RWPE2 (cell line): ENCODE data around the gene SOD3.

ENCODE experiments used
- ATAC-seq: fragments of 200-7000 bp; cut with Tn5 transposase; 3 replicates; pipeline ENCODE4 v1.9.1; 2021; ENCODE audit warnings: low read depth
- DNase-seq: peaks from one replicate; pipeline ENCODE4 v3.0.0-alpha.2; 2020; ENCODE audit warnings: low spot score
- H3K27ac ChIP-seq: fragments of 450-650 bp; 2 replicates; pipeline ENCODE4 v1.5.1; 2017; ENCODE audit warnings: mild to moderate bottlenecking; ENCODE audit not compliant: poor library complexity, severe bottlenecking
- H3K27me3 ChIP-seq: fragments of 250-450 bp; sonication (Bioruptor Pico); 2 replicates; pipeline ENCODE4 v1.5.1; 2021; ENCODE audit warnings: mild to moderate bottlenecking, moderate library complexity; ENCODE audit not compliant: insufficient read depth, poor library complexity, severe bottlenecking
- H3K36me3 ChIP-seq: fragments of 250-450 bp; sonication (Bioruptor Pico); 2 replicates; pipeline ENCODE4 v1.5.1; 2020; ENCODE audit warnings: low read depth, mild to moderate bottlenecking, moderate library complexity
- H3K4me1 ChIP-seq: fragments of 250-450 bp; sonication (Bioruptor Pico); 2 replicates; pipeline ENCODE4 v1.5.1; 2021; ENCODE audit warnings: mild to moderate bottlenecking, moderate library complexity; ENCODE audit not compliant: insufficient read depth, poor library complexity, severe bottlenecking
- H3K4me3 ChIP-seq: fragments of 250-450 bp; sonication (Bioruptor Pico); 2 replicates; pipeline ENCODE4 v1.5.1; 2021; ENCODE audit warnings: mild to moderate bottlenecking, moderate library complexity; ENCODE audit not compliant: severe bottlenecking
- H3K9me3 ChIP-seq: fragments of 250-450 bp; sonication (Bioruptor Pico); 2 replicates; pipeline ENCODE4 v1.5.1; 2021; ENCODE audit warnings: mild to moderate bottlenecking, moderate library complexity; ENCODE audit not compliant: severe bottlenecking
- TF ChIP-seq, protein P1 (sequence below): fragments of 450-650 bp; IDR thresholded peaks from one replicate; pipeline ENCODE4 v1.5.1; 2017; ENCODE audit warnings: mild to moderate bottlenecking, moderate library complexity; ENCODE audit not compliant: poor library complexity, severe bottlenecking

Gene SOD3

DNA sequence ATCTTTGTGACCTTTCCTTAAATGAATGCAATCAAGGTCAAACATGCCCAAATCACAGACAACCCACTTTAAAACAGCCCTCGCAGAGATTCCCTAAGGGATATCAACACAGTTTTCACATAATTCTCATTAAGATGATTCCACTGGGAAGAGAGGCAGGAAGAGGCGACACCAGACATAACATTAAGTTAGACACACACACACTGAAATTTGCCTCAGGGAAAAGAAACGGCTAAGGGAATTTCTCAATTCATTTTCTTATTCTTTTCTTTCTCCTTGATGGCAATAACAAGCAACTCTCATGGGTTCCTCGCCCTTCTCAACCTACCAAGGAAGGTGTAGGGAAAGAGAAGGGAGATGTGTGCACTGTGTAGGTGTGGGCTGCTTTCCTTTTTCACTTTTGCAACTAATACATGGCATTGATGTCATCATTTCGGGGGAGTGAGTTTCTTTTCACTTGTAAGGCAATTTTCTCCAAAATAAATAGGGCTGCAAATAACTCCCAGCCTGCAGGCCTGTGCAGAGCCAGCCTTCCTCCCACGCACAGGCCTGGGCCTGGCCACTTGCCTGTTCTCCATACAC is 41.4 kb downstream of the SOD3 start:
- TF ChIP-seq, protein P1, sequence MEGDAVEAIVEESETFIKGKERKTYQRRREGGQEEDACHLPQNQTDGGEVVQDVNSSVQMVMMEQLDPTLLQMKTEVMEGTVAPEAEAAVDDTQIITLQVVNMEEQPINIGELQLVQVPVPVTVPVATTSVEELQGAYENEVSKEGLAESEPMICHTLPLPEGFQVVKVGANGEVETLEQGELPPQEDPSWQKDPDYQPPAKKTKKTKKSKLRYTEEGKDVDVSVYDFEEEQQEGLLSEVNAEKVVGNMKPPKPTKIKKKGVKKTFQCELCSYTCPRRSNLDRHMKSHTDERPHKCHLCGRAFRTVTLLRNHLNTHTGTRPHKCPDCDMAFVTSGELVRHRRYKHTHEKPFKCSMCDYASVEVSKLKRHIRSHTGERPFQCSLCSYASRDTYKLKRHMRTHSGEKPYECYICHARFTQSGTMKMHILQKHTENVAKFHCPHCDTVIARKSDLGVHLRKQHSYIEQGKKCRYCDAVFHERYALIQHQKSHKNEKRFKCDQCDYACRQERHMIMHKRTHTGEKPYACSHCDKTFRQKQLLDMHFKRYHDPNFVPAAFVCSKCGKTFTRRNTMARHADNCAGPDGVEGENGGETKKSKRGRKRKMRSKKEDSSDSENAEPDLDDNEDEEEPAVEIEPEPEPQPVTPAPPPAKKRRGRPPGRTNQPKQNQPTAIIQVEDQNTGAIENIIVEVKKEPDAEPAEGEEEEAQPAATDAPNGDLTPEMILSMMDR: no peak
- Histone ChIP-seq H3K27ac (no peak overlapping the region), H3K4me1 (no peaks in the 10 kb centered on the region), H3K36me3 (no peaks in the 10 kb centered on the region), H3K4me3 (no peak overlapping the region), H3K9me3 (no peaks in the 10 kb centered on the region), H3K27me3 (no peaks in the 10 kb centered on the region)
- DNase-seq: no peak
- ATAC-seq: no peak

DNA sequence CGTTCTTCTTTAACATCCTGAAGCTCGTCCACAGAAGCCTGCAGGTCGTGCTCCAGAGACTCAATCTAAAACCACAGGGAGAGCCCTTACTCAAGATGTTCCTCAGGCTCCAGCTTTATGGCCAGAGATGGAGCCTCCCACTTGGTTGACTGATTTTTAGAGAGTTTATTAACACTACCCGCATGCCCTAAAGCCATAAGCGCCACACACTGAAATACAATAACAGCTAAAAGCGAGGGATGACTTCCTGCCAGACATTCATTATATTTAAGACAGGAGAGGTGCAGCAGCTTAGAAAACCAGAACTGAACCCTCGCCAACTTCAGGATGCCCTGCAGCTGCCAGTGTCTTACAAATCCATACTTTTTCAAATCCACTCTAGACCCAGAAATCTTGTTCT is 42.0 kb downstream of the SOD3 start:
- Histone ChIP-seq H3K4me3 (no peak overlapping the region), H3K36me3 (no peaks in the 10 kb centered on the region), H3K27me3 (no peaks in the 10 kb centered on the region), H3K9me3 (no peaks in the 10 kb centered on the region), H3K27ac (no peak overlapping the region), H3K4me1 (no peaks in the 10 kb centered on the region)
- TF ChIP-seq, protein P1: no peak
- no peak for DNase-seq
- ATAC-seq: no peak

DNA sequence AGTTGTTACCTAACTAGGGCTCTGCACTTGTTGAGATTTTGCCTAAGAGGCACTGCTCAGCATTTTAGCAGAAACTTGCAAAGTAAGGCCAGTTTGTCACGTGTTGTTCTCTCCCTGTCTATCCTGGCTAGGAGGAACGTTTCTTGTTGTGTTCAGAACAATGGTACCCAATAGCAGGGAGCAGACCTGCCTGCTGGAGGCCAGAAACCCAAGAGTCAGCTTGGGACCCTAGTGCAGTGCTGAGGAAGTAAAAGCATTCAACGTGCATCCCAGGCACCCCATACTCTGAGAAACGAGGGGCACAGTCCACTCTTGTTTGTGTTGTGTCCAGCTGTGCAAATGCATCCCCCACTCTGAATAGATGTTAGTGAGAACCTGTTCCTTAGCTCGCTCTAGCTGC is 42.4 kb downstream of the SOD3 start:
- Histone ChIP-seq H3K36me3 (no peaks in the 10 kb centered on the region), H3K4me3 (no peak overlapping the region), H3K9me3 (no peaks in the 10 kb centered on the region), H3K4me1 (no peaks in the 10 kb centered on the region), H3K27ac (no peak overlapping the region), H3K27me3 (no peaks in the 10 kb centered on the region)
- ATAC-seq: no peak
- TF ChIP-seq, protein P1: no peak
- DNase-seq: no peak

DNA sequence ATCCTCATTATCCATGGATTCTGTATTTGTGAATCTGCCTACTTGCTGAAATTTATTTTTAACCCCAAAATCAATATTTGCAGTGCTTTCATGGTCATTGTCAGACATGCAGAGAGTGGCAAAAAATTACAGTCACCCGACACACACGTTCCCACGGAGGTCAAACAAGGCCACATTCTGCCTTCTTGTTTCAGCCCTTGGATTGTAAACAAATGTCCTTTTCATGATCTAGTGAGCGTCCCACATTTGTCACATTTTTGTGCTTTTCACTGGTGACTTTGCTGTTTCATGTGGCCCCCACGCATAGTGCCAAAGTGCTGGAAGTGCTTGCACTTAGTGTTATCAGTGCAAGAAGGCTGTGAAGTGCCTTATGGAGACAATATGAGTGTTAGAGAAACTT is 45.0 kb downstream of the SOD3 start:
- ATAC-seq (no peak), DNase-seq (no peak)
- TF ChIP-seq, protein P1: no peak
- no peak overlapping the region for H3K27ac ChIP-seq
- no peaks in the 10 kb centered on the region for H3K9me3 ChIP-seq
- no peaks in the 10 kb centered on the region for H3K36me3 ChIP-seq
- no peaks in the 10 kb centered on the region for H3K4me1 ChIP-seq
- H3K27me3 ChIP-seq: no peaks in the 10 kb centered on the region
- H3K4me3 ChIP-seq: no peak overlapping the region

DNA sequence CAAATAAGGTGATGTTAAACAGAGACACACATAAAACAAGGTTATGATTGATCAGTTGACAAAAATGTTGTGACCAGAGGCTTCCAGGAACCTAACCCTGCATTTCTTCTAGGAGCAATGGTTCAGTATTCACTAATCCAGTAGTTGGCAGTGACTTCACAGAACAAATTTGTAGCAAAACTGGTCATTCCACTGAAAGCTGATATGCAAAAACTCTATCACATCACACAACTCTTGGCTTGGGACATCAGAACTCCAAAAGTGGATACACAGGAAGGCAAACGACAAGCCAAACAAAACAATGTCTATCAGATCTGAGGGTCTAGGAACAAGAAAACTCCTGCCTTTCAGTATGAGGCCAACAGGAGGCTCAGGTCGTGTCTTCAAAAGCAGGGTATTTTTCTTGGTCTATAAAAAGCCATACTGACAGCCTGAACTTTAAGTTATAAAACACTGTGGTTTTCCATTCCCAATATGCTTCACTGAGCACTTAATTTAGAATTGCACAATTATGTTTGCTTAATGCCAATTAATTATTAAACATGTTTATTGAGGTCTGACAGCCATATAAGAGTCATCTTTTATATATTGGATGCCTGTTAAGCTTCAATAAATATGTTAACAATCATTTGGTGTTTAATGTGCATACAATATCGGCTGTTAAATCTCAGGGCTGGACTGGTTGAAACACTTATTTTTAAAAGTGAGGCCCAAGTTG is 45.6 kb downstream of the SOD3 start:
- TF ChIP-seq, protein P1: no peak
- H3K27ac ChIP-seq: no peak overlapping the region
- no peaks in the 10 kb centered on the region for H3K36me3 ChIP-seq
- ATAC-seq: no peak
- H3K4me3 ChIP-seq: no peak overlapping the region
- DNase-seq: no peak
- H3K9me3 ChIP-seq: no peaks in the 10 kb centered on the region
- no peaks in the 10 kb centered on the region for H3K4me1 ChIP-seq
- H3K27me3 ChIP-seq: no peaks in the 10 kb centered on the region
